A673 (cell line): Measurements from ENCODE around the gene MAN2B2.

Experiments used
- EZH2 ChIP-seq: fragments of 200-600 bp; sonication (generic); IDR thresholded peaks from 2 replicates; pipeline ENCODE4 v1.6.1; 2017; ENCODE audit warnings: borderline replicate concordance, low read depth, mild to moderate bottlenecking, mixed read lengths, antibody characterized with exemption, low read length; ENCODE audit not compliant: poor library complexity, severe bottlenecking
- TF ChIP-seq, protein P1 (sequence below): fragments of 300-800, 200-600 bp; sonication (generic); conservative IDR thresholded peaks from 2 replicates; pipeline ENCODE4 v1.5.1; 2017; ENCODE audit warnings: low read depth, mild to moderate bottlenecking, antibody characterized with exemption, low read length, moderate library complexity, mixed read lengths

DNA sequence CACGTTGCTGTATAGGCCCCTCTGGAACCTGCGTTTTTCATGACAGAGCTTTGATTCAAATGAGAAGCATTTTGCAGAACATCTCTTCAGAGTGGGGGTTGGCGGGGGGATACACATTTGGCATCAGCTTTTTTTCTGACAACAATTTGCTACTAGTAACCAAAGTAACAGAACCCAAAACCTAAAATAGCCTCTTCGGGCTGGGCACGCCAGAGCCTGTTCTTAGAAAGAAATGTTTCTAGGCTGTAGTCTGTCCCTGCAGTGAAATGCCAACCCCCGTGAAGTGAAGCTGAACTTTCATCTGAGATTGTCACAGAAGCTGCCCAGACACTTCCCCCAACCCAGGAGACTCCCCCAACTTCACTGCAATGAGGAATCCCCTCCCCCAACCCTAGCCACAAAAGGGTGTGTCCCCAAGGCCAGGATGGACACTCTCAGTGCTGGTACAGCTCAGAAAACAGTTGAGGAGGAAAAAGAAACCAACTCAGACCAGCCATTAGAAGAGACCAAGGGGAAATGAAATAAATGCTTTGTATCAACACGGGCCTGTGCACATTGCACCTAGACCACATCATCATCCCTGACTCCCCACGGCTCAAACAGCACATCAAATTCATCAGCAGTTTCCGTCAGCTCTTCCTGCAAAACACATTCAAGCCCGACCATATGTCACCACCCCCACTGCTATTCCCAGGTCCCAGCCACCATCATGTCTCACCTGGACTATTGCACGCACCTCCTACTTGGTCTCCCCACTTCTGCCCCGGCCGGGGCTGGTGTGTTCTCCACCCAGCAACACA lies 8.4 kb upstream of the MAN2B2 start:
- TF ChIP-seq, protein P1, sequence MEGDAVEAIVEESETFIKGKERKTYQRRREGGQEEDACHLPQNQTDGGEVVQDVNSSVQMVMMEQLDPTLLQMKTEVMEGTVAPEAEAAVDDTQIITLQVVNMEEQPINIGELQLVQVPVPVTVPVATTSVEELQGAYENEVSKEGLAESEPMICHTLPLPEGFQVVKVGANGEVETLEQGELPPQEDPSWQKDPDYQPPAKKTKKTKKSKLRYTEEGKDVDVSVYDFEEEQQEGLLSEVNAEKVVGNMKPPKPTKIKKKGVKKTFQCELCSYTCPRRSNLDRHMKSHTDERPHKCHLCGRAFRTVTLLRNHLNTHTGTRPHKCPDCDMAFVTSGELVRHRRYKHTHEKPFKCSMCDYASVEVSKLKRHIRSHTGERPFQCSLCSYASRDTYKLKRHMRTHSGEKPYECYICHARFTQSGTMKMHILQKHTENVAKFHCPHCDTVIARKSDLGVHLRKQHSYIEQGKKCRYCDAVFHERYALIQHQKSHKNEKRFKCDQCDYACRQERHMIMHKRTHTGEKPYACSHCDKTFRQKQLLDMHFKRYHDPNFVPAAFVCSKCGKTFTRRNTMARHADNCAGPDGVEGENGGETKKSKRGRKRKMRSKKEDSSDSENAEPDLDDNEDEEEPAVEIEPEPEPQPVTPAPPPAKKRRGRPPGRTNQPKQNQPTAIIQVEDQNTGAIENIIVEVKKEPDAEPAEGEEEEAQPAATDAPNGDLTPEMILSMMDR: no peak
- no peak for TF ChIP-seq EZH2
